ENCODE results near the gene MISFA.
"Not testable (repeated sequence)": the region's sequence is repeated elsewhere in the genome, so short reads cannot be mapped to it uniquely, and the experiment has no call there.

MISFA gene

GRCh38 chr11:18588297-18589252 lies 11.0 kb upstream of the MISFA start, which contains the start of gene UEVLD:
Gene UEVLD (minus strand): TSS chr11:18588734. CDS start chr11:18588654, 80 bp downstream.
- Histone ChIP-seq H3K9me3 (ENCODE audit: control insufficient read depth in 2 of 2, low read length in 2 of 2) (no peaks in the 10 kb centered on the region), H3K36me3 (ENCODE audit: control insufficient read depth in 2 of 2, insufficient read depth in 2 of 2, low read length in 2 of 2) (no peaks in the 10 kb centered on the region), H3K27ac (ENCODE audit: low read depth in 2 of 2, low read length in 2 of 2) (peak within 1 kb of the TSS; percentile 75 to 84), H3K9ac (ENCODE audit: low read depth in 1 of 2, low read length in 2 of 2) (peak within 1 kb of the TSS; percentile 80 to 83), H3K4me1 (ENCODE audit: control insufficient read depth in 2 of 2, insufficient read depth in 2 of 2, low read length in 2 of 2) (peaks cover 12 to 17% of the 10 kb centered on the region in 2 donors), H3K27me3 (ENCODE audit: control insufficient read depth in 2 of 2, insufficient read depth in 2 of 2, low read length in 2 of 2) (no peaks in the 10 kb centered on the region), H3K4me3 (ENCODE audit: low read length in 2 of 2) (peak within 1 kb of the TSS; percentile 96 to 98)

- Histone ChIP-seq H3K36me3 (ENCODE audit: control insufficient read depth in 2 of 2, insufficient read depth in 2 of 2, low read length in 2 of 2) (peaks cover 0 to 4% of the 10 kb centered on the region in 2 donors), H3K27me3 (ENCODE audit: control insufficient read depth in 2 of 2, insufficient read depth in 2 of 2, low read length in 2 of 2) (no peaks in the 10 kb centered on the region), H3K27ac (ENCODE audit: low read depth in 2 of 2, low read length in 2 of 2) (no peak overlapping the region), H3K9me3 (ENCODE audit: control insufficient read depth in 2 of 2, low read length in 2 of 2) (no peaks in the 10 kb centered on the region), H3K9ac (ENCODE audit: low read depth in 1 of 2, low read length in 2 of 2) (peak overlapping the region in 1 of 2 donors; percentile 2), H3K4me3 (ENCODE audit: low read length in 2 of 2) (no peak overlapping the region), H3K4me1 (ENCODE audit: control insufficient read depth in 2 of 2, insufficient read depth in 2 of 2, low read length in 2 of 2) (peaks cover 12 to 17% of the 10 kb centered on the region in 2 donors)
Measured at GRCh38 chr11:18590571-18590970, 9.0 kb upstream of the MISFA start.

- H3K4me1 ChIP-seq (ENCODE audit: control insufficient read depth in 2 of 2, insufficient read depth in 2 of 2, low read length in 2 of 2); H3K9ac ChIP-seq (ENCODE audit: low read depth in 1 of 2, low read length in 2 of 2); H3K27me3 ChIP-seq (ENCODE audit: control insufficient read depth in 2 of 2, insufficient read depth in 2 of 2, low read length in 2 of 2); H3K4me3 ChIP-seq (ENCODE audit: low read length in 2 of 2); H3K9me3 ChIP-seq (ENCODE audit: control insufficient read depth in 2 of 2, low read length in 2 of 2); H3K27ac ChIP-seq (ENCODE audit: low read depth in 2 of 2, low read length in 2 of 2): not testable (repeated sequence)
- peaks cover 3 to 14% of the 10 kb centered on the region in 2 donors for H3K36me3 ChIP-seq (ENCODE audit: control insufficient read depth in 2 of 2, insufficient read depth in 2 of 2, low read length in 2 of 2)
Measured at GRCh38 chr11:18594088-18594487, 5.5 kb upstream of the MISFA start.

- no peak overlapping the region for H3K27ac ChIP-seq (ENCODE audit: low read depth in 2 of 2, low read length in 2 of 2)
- H3K4me3 ChIP-seq (ENCODE audit: low read length in 2 of 2), result no peak overlapping the region
- H3K9ac ChIP-seq (ENCODE audit: low read depth in 1 of 2, low read length in 2 of 2), result no peak overlapping the region
- H3K27me3 ChIP-seq (ENCODE audit: control insufficient read depth in 2 of 2, insufficient read depth in 2 of 2, low read length in 2 of 2), result no peaks in the 10 kb centered on the region
- H3K4me1 ChIP-seq (ENCODE audit: control insufficient read depth in 2 of 2, insufficient read depth in 2 of 2, low read length in 2 of 2), result no peaks in the 10 kb centered on the region
- H3K9me3 ChIP-seq (ENCODE audit: control insufficient read depth in 2 of 2, low read length in 2 of 2), result no peaks in the 10 kb centered on the region
- H3K36me3 ChIP-seq (ENCODE audit: control insufficient read depth in 2 of 2, insufficient read depth in 2 of 2, low read length in 2 of 2), result peaks cover 3 to 14% of the 10 kb centered on the region in 2 donors
Measured at GRCh38 chr11:18594999-18595749, 4.4 kb upstream of the MISFA start.

GRCh38 chr11:18600915-18601569 lies 1.5 kb downstream of the MISFA start:
- Histone ChIP-seq H3K27ac (ENCODE audit: low read depth in 2 of 2, low read length in 2 of 2) (no peak overlapping the region), H3K4me1 (ENCODE audit: control insufficient read depth in 2 of 2, insufficient read depth in 2 of 2, low read length in 2 of 2) (no peaks in the 10 kb centered on the region), H3K9me3 (ENCODE audit: control insufficient read depth in 2 of 2, low read length in 2 of 2) (no peaks in the 10 kb centered on the region), H3K27me3 (ENCODE audit: control insufficient read depth in 2 of 2, insufficient read depth in 2 of 2, low read length in 2 of 2) (no peaks in the 10 kb centered on the region), H3K36me3 (ENCODE audit: control insufficient read depth in 2 of 2, insufficient read depth in 2 of 2, low read length in 2 of 2) (peaks cover 2 to 7% of the 10 kb centered on the region in 2 donors), H3K9ac (ENCODE audit: low read depth in 1 of 2, low read length in 2 of 2) (no peak overlapping the region), H3K4me3 (ENCODE audit: low read length in 2 of 2) (no peak overlapping the region)

- Histone ChIP-seq H3K36me3 (ENCODE audit: control insufficient read depth in 2 of 2, insufficient read depth in 2 of 2, low read length in 2 of 2) (peaks cover 21 to 24% of the 10 kb centered on the region in 2 donors), H3K4me1 (ENCODE audit: control insufficient read depth in 2 of 2, insufficient read depth in 2 of 2, low read length in 2 of 2) (no peaks in the 10 kb centered on the region), H3K27me3 (ENCODE audit: control insufficient read depth in 2 of 2, insufficient read depth in 2 of 2, low read length in 2 of 2) (no peaks in the 10 kb centered on the region), H3K9me3 (ENCODE audit: control insufficient read depth in 2 of 2, low read length in 2 of 2) (no peaks in the 10 kb centered on the region), H3K9ac (ENCODE audit: low read depth in 1 of 2, low read length in 2 of 2) (no peak overlapping the region), H3K4me3 (ENCODE audit: low read length in 2 of 2) (no peak overlapping the region), H3K27ac (ENCODE audit: low read depth in 2 of 2, low read length in 2 of 2) (no peak overlapping the region)
Measured at GRCh38 chr11:18608376-18608775, 8.8 kb downstream of the MISFA start.

- H3K4me1 ChIP-seq (ENCODE audit: control insufficient read depth in 2 of 2, insufficient read depth in 2 of 2, low read length in 2 of 2), result no peaks in the 10 kb centered on the region
- peaks cover 42 to 45% of the 10 kb centered on the region in 2 donors for H3K36me3 ChIP-seq (ENCODE audit: control insufficient read depth in 2 of 2, insufficient read depth in 2 of 2, low read length in 2 of 2)
- no peaks in the 10 kb centered on the region for H3K9me3 ChIP-seq (ENCODE audit: control insufficient read depth in 2 of 2, low read length in 2 of 2)
- no peak overlapping the region for H3K27ac ChIP-seq (ENCODE audit: low read depth in 2 of 2, low read length in 2 of 2)
- H3K27me3 ChIP-seq (ENCODE audit: control insufficient read depth in 2 of 2, insufficient read depth in 2 of 2, low read length in 2 of 2), result no peaks in the 10 kb centered on the region
- no peak overlapping the region for H3K9ac ChIP-seq (ENCODE audit: low read depth in 1 of 2, low read length in 2 of 2)
- no peak overlapping the region for H3K4me3 ChIP-seq (ENCODE audit: low read length in 2 of 2)
Measured at GRCh38 chr11:18611196-18611595, 11.6 kb downstream of the MISFA start.

- H3K36me3 ChIP-seq (ENCODE audit: control insufficient read depth in 2 of 2, insufficient read depth in 2 of 2, low read length in 2 of 2), result peaks cover 42 to 45% of the 10 kb centered on the region in 2 donors
Measured at GRCh38 chr11:18612394-18612793, 12.8 kb downstream of the MISFA start.

GRCh38 chr11:18614667-18615066 lies 15.1 kb downstream of the MISFA start:
- no peak overlapping the region for H3K9ac ChIP-seq (ENCODE audit: low read depth in 1 of 2, low read length in 2 of 2)
- H3K9me3 ChIP-seq (ENCODE audit: control insufficient read depth in 2 of 2, low read length in 2 of 2), result no peaks in the 10 kb centered on the region
- H3K27ac ChIP-seq (ENCODE audit: low read depth in 2 of 2, low read length in 2 of 2), result no peak overlapping the region
- no peak overlapping the region for H3K4me3 ChIP-seq (ENCODE audit: low read length in 2 of 2)
- peaks cover 29 to 32% of the 10 kb centered on the region in 2 donors for H3K36me3 ChIP-seq (ENCODE audit: control insufficient read depth in 2 of 2, insufficient read depth in 2 of 2, low read length in 2 of 2)
- no peaks in the 10 kb centered on the region for H3K27me3 ChIP-seq (ENCODE audit: control insufficient read depth in 2 of 2, insufficient read depth in 2 of 2, low read length in 2 of 2)
- peaks cover 0 to 5% of the 10 kb centered on the region in 2 donors for H3K4me1 ChIP-seq (ENCODE audit: control insufficient read depth in 2 of 2, insufficient read depth in 2 of 2, low read length in 2 of 2)

More at GRCh38 chr11:18612394-18612793, 12.8 kb downstream of the MISFA start:
- no peak overlapping the region for H3K27ac ChIP-seq (ENCODE audit: low read depth in 2 of 2, low read length in 2 of 2)
- H3K4me3 ChIP-seq (ENCODE audit: low read length in 2 of 2), result no peak overlapping the region
- H3K9ac ChIP-seq (ENCODE audit: low read depth in 1 of 2, low read length in 2 of 2), result no peak overlapping the region
- no peaks in the 10 kb centered on the region for H3K4me1 ChIP-seq (ENCODE audit: control insufficient read depth in 2 of 2, insufficient read depth in 2 of 2, low read length in 2 of 2)
- no peaks in the 10 kb centered on the region for H3K9me3 ChIP-seq (ENCODE audit: control insufficient read depth in 2 of 2, low read length in 2 of 2)
- H3K27me3 ChIP-seq (ENCODE audit: control insufficient read depth in 2 of 2, insufficient read depth in 2 of 2, low read length in 2 of 2), result no peaks in the 10 kb centered on the region

All from mucosa of rectum (tissue), 2 donors.